Measurements from ENCODE around the gene PRSS12. TPM values are rescaled to one million over a fixed set of nuclear protein-coding genes. Genes with fewer than 3 reads are reported as not detected.

Gene PRSS12
- polyA plus RNA-seq, 1 donor from 2014 or later: 1.1 TPM

DNA sequence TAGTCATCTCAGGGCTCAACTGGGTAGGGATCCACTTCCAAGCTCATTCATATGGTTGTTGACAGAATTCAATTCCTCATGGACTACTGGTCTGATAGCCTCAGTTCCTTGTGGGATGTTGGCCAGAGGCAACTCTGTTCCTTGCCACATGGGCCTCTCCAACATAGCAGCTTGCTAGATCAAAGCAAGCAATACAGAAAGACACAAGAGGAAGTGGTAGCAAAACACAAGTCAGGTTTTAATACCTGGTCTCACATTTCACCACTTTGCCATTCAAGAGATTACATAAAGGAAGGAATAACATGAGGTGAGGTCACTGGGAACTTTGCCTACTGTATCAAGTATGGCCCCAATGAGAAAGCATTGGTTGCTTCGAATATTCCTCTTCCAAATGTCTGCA is 79.2 kb downstream of the PRSS12 start:
- TF ChIP-seq SMC3 (conservative IDR thresholded peaks at IDR 0.05; ENCODE audit: poor library complexity): no peak
- TF ChIP-seq, protein P1, sequence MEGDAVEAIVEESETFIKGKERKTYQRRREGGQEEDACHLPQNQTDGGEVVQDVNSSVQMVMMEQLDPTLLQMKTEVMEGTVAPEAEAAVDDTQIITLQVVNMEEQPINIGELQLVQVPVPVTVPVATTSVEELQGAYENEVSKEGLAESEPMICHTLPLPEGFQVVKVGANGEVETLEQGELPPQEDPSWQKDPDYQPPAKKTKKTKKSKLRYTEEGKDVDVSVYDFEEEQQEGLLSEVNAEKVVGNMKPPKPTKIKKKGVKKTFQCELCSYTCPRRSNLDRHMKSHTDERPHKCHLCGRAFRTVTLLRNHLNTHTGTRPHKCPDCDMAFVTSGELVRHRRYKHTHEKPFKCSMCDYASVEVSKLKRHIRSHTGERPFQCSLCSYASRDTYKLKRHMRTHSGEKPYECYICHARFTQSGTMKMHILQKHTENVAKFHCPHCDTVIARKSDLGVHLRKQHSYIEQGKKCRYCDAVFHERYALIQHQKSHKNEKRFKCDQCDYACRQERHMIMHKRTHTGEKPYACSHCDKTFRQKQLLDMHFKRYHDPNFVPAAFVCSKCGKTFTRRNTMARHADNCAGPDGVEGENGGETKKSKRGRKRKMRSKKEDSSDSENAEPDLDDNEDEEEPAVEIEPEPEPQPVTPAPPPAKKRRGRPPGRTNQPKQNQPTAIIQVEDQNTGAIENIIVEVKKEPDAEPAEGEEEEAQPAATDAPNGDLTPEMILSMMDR (IDR thresholded peaks at IDR 0.05; ENCODE audit: poor library complexity, severe bottlenecking): no peak
- TF ChIP-seq, protein P2, sequence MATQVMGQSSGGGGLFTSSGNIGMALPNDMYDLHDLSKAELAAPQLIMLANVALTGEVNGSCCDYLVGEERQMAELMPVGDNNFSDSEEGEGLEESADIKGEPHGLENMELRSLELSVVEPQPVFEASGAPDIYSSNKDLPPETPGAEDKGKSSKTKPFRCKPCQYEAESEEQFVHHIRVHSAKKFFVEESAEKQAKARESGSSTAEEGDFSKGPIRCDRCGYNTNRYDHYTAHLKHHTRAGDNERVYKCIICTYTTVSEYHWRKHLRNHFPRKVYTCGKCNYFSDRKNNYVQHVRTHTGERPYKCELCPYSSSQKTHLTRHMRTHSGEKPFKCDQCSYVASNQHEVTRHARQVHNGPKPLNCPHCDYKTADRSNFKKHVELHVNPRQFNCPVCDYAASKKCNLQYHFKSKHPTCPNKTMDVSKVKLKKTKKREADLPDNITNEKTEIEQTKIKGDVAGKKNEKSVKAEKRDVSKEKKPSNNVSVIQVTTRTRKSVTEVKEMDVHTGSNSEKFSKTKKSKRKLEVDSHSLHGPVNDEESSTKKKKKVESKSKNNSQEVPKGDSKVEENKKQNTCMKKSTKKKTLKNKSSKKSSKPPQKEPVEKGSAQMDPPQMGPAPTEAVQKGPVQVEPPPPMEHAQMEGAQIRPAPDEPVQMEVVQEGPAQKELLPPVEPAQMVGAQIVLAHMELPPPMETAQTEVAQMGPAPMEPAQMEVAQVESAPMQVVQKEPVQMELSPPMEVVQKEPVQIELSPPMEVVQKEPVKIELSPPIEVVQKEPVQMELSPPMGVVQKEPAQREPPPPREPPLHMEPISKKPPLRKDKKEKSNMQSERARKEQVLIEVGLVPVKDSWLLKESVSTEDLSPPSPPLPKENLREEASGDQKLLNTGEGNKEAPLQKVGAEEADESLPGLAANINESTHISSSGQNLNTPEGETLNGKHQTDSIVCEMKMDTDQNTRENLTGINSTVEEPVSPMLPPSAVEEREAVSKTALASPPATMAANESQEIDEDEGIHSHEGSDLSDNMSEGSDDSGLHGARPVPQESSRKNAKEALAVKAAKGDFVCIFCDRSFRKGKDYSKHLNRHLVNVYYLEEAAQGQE (IDR thresholded peaks at IDR 0.05; ENCODE audit: borderline replicate concordance): no peak
- TF ChIP-seq EZH2 (IDR thresholded peaks at IDR 0.05; ENCODE audit: borderline replicate concordance, insufficient read depth, low read length, poor library complexity, severe bottlenecking): no peak
- no peak for TF ChIP-seq TAF1 (IDR thresholded peaks at IDR 0.05; ENCODE audit: low read depth)
- TF ChIP-seq EP300 (conservative IDR thresholded peaks at IDR 0.05; ENCODE audit: poor library complexity, severe bottlenecking): no peak
- TF ChIP-seq POLR2AphosphoS5 (IDR thresholded peaks at IDR 0.05): no peak
- TF ChIP-seq MXI1 (conservative IDR thresholded peaks at IDR 0.05; ENCODE audit: poor library complexity, severe bottlenecking): no peak
- no peak for TF ChIP-seq RAD21 (conservative IDR thresholded peaks at IDR 0.05)
- Histone ChIP-seq H3K36me3 (ENCODE audit: insufficient read depth, low read length) (no peaks in the 10 kb centered on the region), H3K9me2 (ENCODE audit: insufficient read depth, low read length) (no peaks in the 10 kb centered on the region), H3K9ac (ENCODE audit: low read length) (no peak overlapping the region), H3K27me3 (ENCODE audit: insufficient read depth, low read depth, low read length) (no peaks in the 10 kb centered on the region), H3K79me2 (replicated peaks; ENCODE audit: insufficient read depth, low read length) (no peaks in the 10 kb centered on the region), H3K9me3 (ENCODE audit: low read length) (no peaks in the 10 kb centered on the region), H3K4me3 (ENCODE audit: low read length) (no peak overlapping the region), H2AFZ (ENCODE audit: low read depth, low read length) (no peak overlapping the region), H4K20me1 (ENCODE audit: insufficient read depth) (no peaks in the 10 kb centered on the region), H3K27ac (ENCODE audit: low read length) (no peak overlapping the region), H3F3A (ENCODE audit: insufficient read depth, low read length, poor library complexity, severe bottlenecking) (no peaks in the 10 kb centered on the region), H3K4me2 (ENCODE audit: low read length) (no peak overlapping the region)

DNA sequence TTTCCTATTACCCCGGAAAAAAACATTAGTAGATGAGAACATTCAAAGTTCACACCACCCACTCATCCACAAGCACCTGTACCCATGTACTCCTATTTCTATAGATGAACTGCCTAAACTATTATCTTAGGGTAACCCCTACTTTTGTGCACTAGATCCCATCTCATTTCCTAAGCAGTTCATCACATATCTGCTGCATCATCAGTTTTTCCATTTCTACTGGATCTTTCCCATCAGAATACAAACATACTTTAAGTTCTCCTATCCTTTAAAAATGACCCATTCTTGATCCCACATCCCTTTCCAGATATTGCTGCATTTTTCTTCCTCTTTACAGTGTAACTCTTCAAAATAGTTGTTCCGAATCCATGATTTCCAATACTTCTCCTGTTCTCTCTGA is 81.0 kb downstream of the PRSS12 start:
- no peaks in the 10 kb centered on the region for H3K9me3 ChIP-seq (ENCODE audit: low read length)
- H3F3A ChIP-seq (ENCODE audit: insufficient read depth, low read length, poor library complexity, severe bottlenecking): no peaks in the 10 kb centered on the region
- no peak overlapping the region for H3K4me2 ChIP-seq (ENCODE audit: low read length)
- H4K20me1 ChIP-seq (ENCODE audit: insufficient read depth): no peaks in the 10 kb centered on the region
- no peaks in the 10 kb centered on the region for H3K9me2 ChIP-seq (ENCODE audit: insufficient read depth, low read length)
- H3K79me2 ChIP-seq (replicated peaks; ENCODE audit: insufficient read depth, low read length): no peaks in the 10 kb centered on the region
- no peaks in the 10 kb centered on the region for H3K27me3 ChIP-seq (ENCODE audit: insufficient read depth, low read depth, low read length)
- no peak overlapping the region for H3K9ac ChIP-seq (ENCODE audit: low read length)
- H3K36me3 ChIP-seq (ENCODE audit: insufficient read depth, low read length): no peaks in the 10 kb centered on the region
- no peak overlapping the region for H3K27ac ChIP-seq (ENCODE audit: low read length)
- no peak overlapping the region for H3K4me3 ChIP-seq (ENCODE audit: low read length)
- no peak overlapping the region for H2AFZ ChIP-seq (ENCODE audit: low read depth, low read length)
- TF ChIP-seq RAD21 (conservative IDR thresholded peaks at IDR 0.05) (no peak), MXI1 (conservative IDR thresholded peaks at IDR 0.05; ENCODE audit: poor library complexity, severe bottlenecking) (no peak), EP300 (conservative IDR thresholded peaks at IDR 0.05; ENCODE audit: poor library complexity, severe bottlenecking) (no peak), EZH2 (IDR thresholded peaks at IDR 0.05; ENCODE audit: borderline replicate concordance, insufficient read depth, low read length, poor library complexity, severe bottlenecking) (no peak), POLR2AphosphoS5 (IDR thresholded peaks at IDR 0.05) (no peak), TAF1 (IDR thresholded peaks at IDR 0.05; ENCODE audit: low read depth) (no peak), SMC3 (conservative IDR thresholded peaks at IDR 0.05; ENCODE audit: poor library complexity) (no peak)
- TF ChIP-seq, protein P2 (IDR thresholded peaks at IDR 0.05; ENCODE audit: borderline replicate concordance): no peak
- TF ChIP-seq, protein P1 (IDR thresholded peaks at IDR 0.05; ENCODE audit: poor library complexity, severe bottlenecking): no peak

Data from neural cell (in vitro differentiated cells).